Measurements from ENCODE around the gene DKKL1. TPM values are rescaled to one million over a fixed set of nuclear protein-coding genes. Genes with fewer than 3 reads are reported as not detected.
"Not testable (repeated sequence)": the region's sequence is repeated elsewhere in the genome, so short reads cannot be mapped to it uniquely, and the experiment has no call there.

Gene DKKL1
- total and polyA plus RNA-seq, 4 donors = 0.58 to 0.95 (median 0.88) TPM

- no peak overlapping the region for H3K27ac ChIP-seq (ENCODE audit: low read depth in 1 of 2, low read length in 1 of 2)
- H3K4me3 ChIP-seq = no peak overlapping the region
- H3K9ac ChIP-seq (ENCODE audit: insufficient read depth in 1 of 2, low read length in 2 of 2) = no peak overlapping the region
- H3K9me3 ChIP-seq (ENCODE audit: control insufficient read depth in 4 of 4, insufficient read depth in 3 of 4, low read length in 3 of 4) = peaks cover 0 to 6% (median 2%) of the 10 kb centered on the region in 4 donors
- H3K27me3 ChIP-seq (ENCODE audit: control insufficient read depth in 3 of 3, insufficient read depth in 3 of 3, low read length in 2 of 3) = no peaks in the 10 kb centered on the region
- no peak for TF ChIP-seq CTCF (IDR thresholded peaks at IDR 0.05; ENCODE audit: control extremely low read depth, extremely low read depth)
- DNase-seq = no peak
- H3K4me1 ChIP-seq (ENCODE audit: control insufficient read depth in 5 of 5, insufficient read depth in 5 of 5, low read length in 5 of 5) = no peaks in the 10 kb centered on the region
- no peak for ATAC-seq (ENCODE audit: insufficient read depth, low FRiP score)
- no peaks in the 10 kb centered on the region for H3K36me3 ChIP-seq (ENCODE audit: control insufficient read depth in 4 of 4, insufficient read depth in 4 of 4, low read length in 4 of 4)
These were observed 45.4 kb upstream of the DKKL1 start for GRCh38 chr19:49318296-49318695.

DNA sequence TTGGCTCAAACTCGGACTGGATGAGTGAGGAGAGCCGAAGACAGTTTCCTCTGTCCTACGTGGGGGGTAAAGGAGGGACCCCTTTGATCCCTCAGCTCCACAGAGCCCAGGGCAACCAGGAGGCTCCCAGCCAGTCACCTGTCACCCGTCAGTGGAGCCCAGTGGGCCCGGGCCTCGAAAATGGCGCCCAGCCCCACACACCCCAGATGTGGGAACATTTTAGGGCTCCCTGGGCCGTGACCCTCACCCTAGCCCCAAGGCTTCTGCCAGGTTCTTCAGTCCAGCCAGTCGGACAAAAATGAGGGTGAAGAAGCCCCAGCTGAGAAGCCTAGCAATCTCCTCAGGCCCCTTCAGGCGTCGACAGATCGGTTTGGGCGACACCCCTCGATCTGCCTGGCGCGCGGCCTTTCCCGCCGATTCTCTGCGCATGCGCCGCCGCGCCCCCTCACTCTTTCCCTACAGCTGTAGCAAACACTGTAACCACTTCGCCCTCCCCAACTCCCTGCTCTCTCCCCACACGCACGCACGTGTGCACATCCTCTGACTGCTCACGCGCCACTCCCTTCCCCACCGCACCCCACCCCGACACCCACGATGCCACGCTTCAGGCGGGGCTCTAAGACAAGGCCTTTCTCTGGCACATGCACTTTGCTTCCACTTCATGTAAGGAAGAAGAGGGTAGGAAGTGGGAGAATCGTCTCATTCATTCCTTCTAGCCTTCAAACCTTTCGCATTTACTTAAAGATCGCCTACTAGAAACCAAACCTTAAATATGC lies 38.7 kb upstream of the DKKL1 start, which contains the start of gene SLC6A16:
SLC6A16 (minus strand) TSS at position 391 of the 776 bp plus-strand sequence. CDS start 13,844 bp downstream, outside the sequence.
- no peak for ATAC-seq (ENCODE audit: insufficient read depth, low FRiP score)
- 93 to 95% methylated on average over 38 of the region's 38 CpGs for WGBS, 2 donors
- peaks cover 0 to 2% (median 0%) of the 10 kb centered on the region in 4 donors for H3K9me3 ChIP-seq (ENCODE audit: control insufficient read depth in 4 of 4, insufficient read depth in 3 of 4, low read length in 3 of 4)

GRCh38 chr19:49325756-49326155 lies 37.9 kb upstream of the DKKL1 start:
- WGBS, 2 donors = 95 to 96% methylated on average over 13 of the region's 13 CpGs

More for the DNA sequence above, 38.7 kb upstream of the DKKL1 start, which contains the start of gene SLC6A16:
- Histone ChIP-seq H3K36me3 (ENCODE audit: control insufficient read depth in 4 of 4, insufficient read depth in 4 of 4, low read length in 4 of 4) (peaks cover 0 to 3% (median 0%) of the 10 kb centered on the region in 4 donors), H3K4me1 (ENCODE audit: control insufficient read depth in 5 of 5, insufficient read depth in 5 of 5, low read length in 5 of 5) (no peaks in the 10 kb centered on the region), H3K27ac (ENCODE audit: low read depth in 1 of 2, low read length in 1 of 2) (no peak within 1 kb of the TSS), H3K9ac (ENCODE audit: insufficient read depth in 1 of 2, low read length in 2 of 2) (no peak within 1 kb of the TSS), H3K27me3 (ENCODE audit: control insufficient read depth in 3 of 3, insufficient read depth in 3 of 3, low read length in 2 of 3) (no peaks in the 10 kb centered on the region), H3K4me3 (no peak within 1 kb of the TSS)
- DNase-seq = no peak
- TF ChIP-seq CTCF (IDR thresholded peaks at IDR 0.05; ENCODE audit: control extremely low read depth, extremely low read depth) = no peak

DNA sequence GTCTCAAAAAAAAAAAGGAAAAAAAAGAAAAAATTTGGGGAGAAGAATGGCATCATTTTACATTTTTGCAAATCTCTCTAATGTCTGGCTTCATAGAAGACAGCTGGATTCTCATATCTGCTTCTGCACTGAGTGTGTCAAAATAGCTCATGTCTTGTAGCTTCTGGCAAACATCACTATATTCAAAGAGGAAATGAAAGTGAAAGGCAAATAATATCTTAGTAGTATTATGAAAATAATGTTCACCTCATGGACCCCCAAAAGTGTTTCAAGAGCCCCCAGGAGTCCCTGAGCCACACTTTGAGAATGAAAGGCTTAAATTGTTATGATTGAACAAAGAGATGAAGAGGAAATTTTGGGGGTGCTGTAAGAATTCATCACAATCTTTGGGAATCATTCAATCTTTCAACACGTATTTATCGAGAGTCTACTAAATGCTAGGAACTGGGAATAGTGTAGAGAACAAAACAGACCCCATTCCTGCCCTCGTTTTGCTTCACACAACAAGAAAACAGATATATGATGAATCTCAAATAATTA lies 37.4 kb upstream of the DKKL1 start:
- no peak for TF ChIP-seq CTCF (IDR thresholded peaks at IDR 0.05; ENCODE audit: control extremely low read depth, extremely low read depth)
- ATAC-seq (ENCODE audit: insufficient read depth, low FRiP score) = no peak
- peaks cover 0 to 5% (median 0%) of the 10 kb centered on the region in 4 donors for H3K36me3 ChIP-seq (ENCODE audit: control insufficient read depth in 4 of 4, insufficient read depth in 4 of 4, low read length in 4 of 4)
- H3K27ac ChIP-seq (ENCODE audit: low read depth in 1 of 2, low read length in 1 of 2) = no peak overlapping the region
- 90 to 93% methylated on average over 3 of the region's 3 CpGs for WGBS, 2 donors
- no peak overlapping the region for H3K4me3 ChIP-seq
- H3K9me3 ChIP-seq (ENCODE audit: control insufficient read depth in 4 of 4, insufficient read depth in 3 of 4, low read length in 3 of 4) = peaks cover 0 to 2% (median 0%) of the 10 kb centered on the region in 4 donors
- H3K27me3 ChIP-seq (ENCODE audit: control insufficient read depth in 3 of 3, insufficient read depth in 3 of 3, low read length in 2 of 3) = no peaks in the 10 kb centered on the region
- H3K4me1 ChIP-seq (ENCODE audit: control insufficient read depth in 5 of 5, insufficient read depth in 5 of 5, low read length in 5 of 5) = no peaks in the 10 kb centered on the region
- no peak overlapping the region for H3K9ac ChIP-seq (ENCODE audit: insufficient read depth in 1 of 2, low read length in 2 of 2)
- DNase-seq = no peak

More at GRCh38 chr19:49325756-49326155, 37.9 kb upstream of the DKKL1 start:
- H3K9ac ChIP-seq (ENCODE audit: insufficient read depth in 1 of 2, low read length in 2 of 2); H3K9me3 ChIP-seq (ENCODE audit: control insufficient read depth in 4 of 4, insufficient read depth in 3 of 4, low read length in 3 of 4); H3K36me3 ChIP-seq (ENCODE audit: control insufficient read depth in 4 of 4, insufficient read depth in 4 of 4, low read length in 4 of 4); H3K27ac ChIP-seq (ENCODE audit: low read depth in 1 of 2, low read length in 1 of 2); ATAC-seq (ENCODE audit: insufficient read depth, low FRiP score); DNase-seq; H3K4me1 ChIP-seq (ENCODE audit: control insufficient read depth in 5 of 5, insufficient read depth in 5 of 5, low read length in 5 of 5); H3K27me3 ChIP-seq (ENCODE audit: control insufficient read depth in 3 of 3, insufficient read depth in 3 of 3, low read length in 2 of 3); H3K4me3 ChIP-seq: not testable (repeated sequence)

Data from lung (tissue), 12 donors.